Peyer's patch (tissue), 4 donors: ENCODE results near the gene ACKR2. TPM values are rescaled to one million over a fixed set of nuclear protein-coding genes. Genes with fewer than 3 reads are reported as not detected.
A peak's percentile ranks its signal among the peaks of the same experiment; 100 is the strongest.

ENCODE experiments used
- DNase-seq, 3 donors: peaks; one replicate each; pipeline ENCODE4 v3.0.0-alpha.2; 2017 to 2019
- H3K27ac ChIP-seq, 4 donors: fragments of 200-600 bp; sonication (generic); one replicate each; pipeline ENCODE4 v1.5.1; 2016 to 2019
- H3K27me3 ChIP-seq, 2 donors: fragments of 200-600 bp; sonication (generic); one replicate each; pipeline ENCODE4 v1.5.1; 2019
- H3K36me3 ChIP-seq, 3 donors: fragments of 200-600 bp; sonication (generic); one replicate each; pipeline ENCODE4 v1.5.1; 2016 to 2019
- H3K4me1 ChIP-seq, 4 donors: fragments of 200-600 bp; sonication (generic); one replicate each; pipeline ENCODE4 v1.5.1; 2016 to 2019
- H3K4me3 ChIP-seq, 4 donors: fragments of 200-600 bp; sonication (generic); 1 replicate in 3 of 4; 2 replicates in 1 of 4; pipeline ENCODE4 v1.5.1; 2016 to 2019; ENCODE audit warnings: mild to moderate bottlenecking in 1 of 4
- H3K9me3 ChIP-seq, 4 donors: fragments of 200-600 bp; sonication (generic); one replicate each; pipeline ENCODE4 v1.5.1; 2016 to 2019; ENCODE audit warnings: mild to moderate bottlenecking in 1 of 4
- CTCF ChIP-seq, 6 experiments: fragments of 450-650 bp in 4 of 6; fragments of 200-600 bp in 2 of 6; sonication (generic) in 1 of 6; IDR thresholded peaks; one replicate each; pipeline ENCODE4 v1.5.1; 2017 to 2019; ENCODE audit warnings: antibody characterized with exemption in 6 of 6, mild to moderate bottlenecking in 3 of 6, moderate library complexity in 1 of 6
- POLR2A ChIP-seq, 2 donors: fragments of 450-650 bp; IDR thresholded peaks; one replicate each; pipeline ENCODE4 v1.5.1; 2017; ENCODE audit warnings: antibody characterized with exemption in 2 of 2, mild to moderate bottlenecking in 2 of 2, moderate library complexity in 2 of 2
- total RNA-seq, 4 donors: library from RNA; depleted of rRNA; stranded (reverse); fragments of >200 nt; gene quantifications; one replicate each; pipeline ENCODE4 v1.1.0, GENCODE V29; 2016

The ACKR2 gene
- total RNA-seq, 4 donors from 2014 or later = 0.83 to 10.1 (median 3.7) TPM

GRCh38 chr3:42827023-42827422 is 17.8 kb downstream of the ACKR2 start:
- no peak for DNase-seq
- Histone ChIP-seq H3K4me1 (peaks cover 0 to 9% (median 0%) of the 10 kb centered on the region in 4 donors), H3K27me3 (no peaks in the 10 kb centered on the region), H3K36me3 (no peaks in the 10 kb centered on the region), H3K27ac (peak overlapping the region in 1 of 4 donors; percentile 80), H3K9me3 (no peaks in the 10 kb centered on the region), H3K4me3 (no peak overlapping the region)
- no peak for TF ChIP-seq POLR2A (IDR thresholded peaks at IDR 0.05)
- TF ChIP-seq CTCF (IDR thresholded peaks at IDR 0.05) = no peak

GRCh38 chr3:42827654-42828053 is 18.4 kb downstream of the ACKR2 start:
- Histone ChIP-seq H3K4me3 (no peak overlapping the region), H3K9me3 (no peaks in the 10 kb centered on the region), H3K27ac (peak overlapping the region in 2 of 4 donors; percentile 26 to 80), H3K36me3 (no peaks in the 10 kb centered on the region), H3K4me1 (peaks cover 0 to 9% (median 0%) of the 10 kb centered on the region in 4 donors), H3K27me3 (no peaks in the 10 kb centered on the region)
- TF ChIP-seq CTCF (IDR thresholded peaks at IDR 0.05) = no peak
- TF ChIP-seq POLR2A (IDR thresholded peaks at IDR 0.05) = no peak
- DNase-seq = no peak

GRCh38 chr3:42829083-42829627 is 19.9 kb downstream of the ACKR2 start:
- TF ChIP-seq CTCF (IDR thresholded peaks at IDR 0.05) (peak in 2 of 6 experiments; percentile 6 to 10), POLR2A (IDR thresholded peaks at IDR 0.05) (no peak)

GRCh38 chr3:42829628-42830436 is 20.6 kb downstream of the ACKR2 start:
- DNase-seq = peak in 1 of 3 donors; percentile 62
- TF ChIP-seq POLR2A (IDR thresholded peaks at IDR 0.05) (no peak), CTCF (IDR thresholded peaks at IDR 0.05) (no peak)
- H3K9me3 ChIP-seq = no peaks in the 10 kb centered on the region
- H3K36me3 ChIP-seq = no peaks in the 10 kb centered on the region
- peak overlapping the region in 3 of 4 donors; percentile 3 to 79 (median 27) for H3K27ac ChIP-seq
- H3K27me3 ChIP-seq = no peaks in the 10 kb centered on the region
- no peak overlapping the region for H3K4me3 ChIP-seq
- H3K4me1 ChIP-seq = peaks cover 0 to 9% (median 0%) of the 10 kb centered on the region in 4 donors

More at GRCh38 chr3:42829083-42829627, 19.9 kb downstream of the ACKR2 start:
- peak in 2 of 3 donors; percentile 58 to 80 for DNase-seq
- Histone ChIP-seq H3K9me3 (no peaks in the 10 kb centered on the region), H3K4me3 (no peak overlapping the region), H3K27me3 (no peaks in the 10 kb centered on the region), H3K36me3 (no peaks in the 10 kb centered on the region), H3K4me1 (peaks cover 0 to 9% (median 0%) of the 10 kb centered on the region in 4 donors), H3K27ac (peak overlapping the region in 3 of 4 donors; percentile 27 to 79 (median 56))

- no peaks in the 10 kb centered on the region for H3K36me3 ChIP-seq
- no peak overlapping the region for H3K4me3 ChIP-seq
- no peak for DNase-seq
- no peak overlapping the region for H3K27ac ChIP-seq
- no peaks in the 10 kb centered on the region for H3K27me3 ChIP-seq
- H3K4me1 ChIP-seq = peaks cover 0 to 9% (median 0%) of the 10 kb centered on the region in 4 donors
- H3K9me3 ChIP-seq = no peaks in the 10 kb centered on the region
- TF ChIP-seq CTCF (IDR thresholded peaks at IDR 0.05) (peak in 4 of 6 experiments; percentile 23 to 78 (median 65)), POLR2A (IDR thresholded peaks at IDR 0.05) (no peak)
Measured at GRCh38 chr3:42830437-42831320, 21.4 kb downstream of the ACKR2 start.
